HCT116 (cell line): Measurements from ENCODE around the gene S100PBP. TPM values are rescaled to one million over a fixed set of nuclear protein-coding genes. Genes with fewer than 3 reads are reported as not detected.

Source experiments
- ATAC-seq: fragments of 200-7000 bp; cut with Tn5 transposase; 2 replicates; pipeline ENCODE4 v1.9.1; 2020; ENCODE audit warnings: mild to moderate bottlenecking, moderate library complexity
- BruUV-seq: library from RNA; stranded (reverse); fragments of 400-500 nt; replicated peaks from 2 replicates; lab custom pipeline; 2021; lab: Mats Ljungman, UMichigan
- CTCF ChIA-PET: fragments of 300-600 bp; sonication (Branson Sonifier 250); formaldehyde crosslinking; loops from one replicate; lab custom pipeline; 2021; ENCODE audit warnings: antibody characterized with exemption; lab: Charles Lee
- POLR2A ChIA-PET: fragments of 300-600, 350-600 bp; sonication (Branson Sonifier 250); formaldehyde crosslinking; loops from one replicate; lab custom pipeline; 2021; ENCODE audit warnings: antibody characterized with exemption; lab: Charles Lee
- RAD21 ChIA-PET, 2 experiments: fragments of 300-600 bp; sonication (Branson Sonifier 250); formaldehyde crosslinking; loops; one replicate each; lab custom pipeline; 2023; ENCODE audit warnings: low total read pairs in 2 of 2; ENCODE audit not compliant: uncharacterized antibody in 2 of 2, unreplicated experiment in 2 of 2, low non-redundant PET in 1 of 2; lab: Charles Lee
- DNase-seq: peaks from one replicate; pipeline ENCODE4 v3.0.0-alpha.2; 2010; ENCODE audit warnings: low read depth, low spot score
- H2AFZ ChIP-seq: fragments of 200-600 bp; shearing (Covaris generic), sonication (generic); 2 replicates; pipeline ENCODE4 v1.6.1; 2017; ENCODE audit warnings: low read depth, mixed run types, mixed read lengths, antibody characterized with exemption, low read length; ENCODE audit not compliant: poor library complexity, severe bottlenecking
- H3K27ac ChIP-seq: 2 replicates; pipeline ENCODE4 v1.5.1; 2012; ENCODE audit warnings: low read depth, low read length
- H3K27me3 ChIP-seq: fragments of 200-600 bp; sonication (generic); 2 replicates; pipeline ENCODE4 v1.6.1; 2016; ENCODE audit warnings: mixed run types, low read length, mixed read lengths; ENCODE audit not compliant: insufficient read depth
- H3K36me3 ChIP-seq, 2 experiments: fragments of 200-500 bp in 1 of 2; fragments of 200-600 bp in 1 of 2; sonication (Bioruptor generic) in 1 of 2; sonication (generic) in 1 of 2; 2 replicates each; pipeline versions ENCODE4 v1.5.1 to v1.6.1; 2014 to 2016; ENCODE audit warnings: low read length in 2 of 2, inconsistent platforms in 1 of 2, mixed read lengths in 1 of 2, mixed run types in 1 of 2; ENCODE audit not compliant: insufficient read depth in 2 of 2, control insufficient read depth in 1 of 2
- H3K4me1 ChIP-seq, 2 experiments: fragments of 200-600 bp in 1 of 2; sonication (generic) in 1 of 2; 2 replicates each; pipeline versions ENCODE4 v1.5.1 to v1.6.1; 2012 to 2017; ENCODE audit warnings: low read length in 2 of 2, inconsistent platforms in 1 of 2, mild to moderate bottlenecking in 1 of 2, mixed read lengths in 1 of 2, mixed run types in 1 of 2, moderate library complexity in 1 of 2; ENCODE audit not compliant: insufficient read depth in 2 of 2, control insufficient read depth in 1 of 2
- H3K4me2 ChIP-seq: fragments of 200-600 bp; sonication (generic); 2 replicates; pipeline ENCODE4 v1.6.1; 2017; ENCODE audit warnings: mixed run types, low read length, mixed read lengths
- H3K4me3 ChIP-seq, 2 experiments: fragments of 200-600 bp in 1 of 2; sonication (generic) in 1 of 2; replicated peaks in 1 of 2; 2 replicates each; pipeline ENCODE4 v1.5.1; 2011 to 2016; ENCODE audit warnings: low read length in 2 of 2, control low read depth in 1 of 2, low read depth in 1 of 2, mild to moderate bottlenecking in 1 of 2, mixed read lengths in 1 of 2, mixed run types in 1 of 2
- H3K79me2 ChIP-seq: fragments of 200-600 bp; sonication (generic); 2 replicates; pipeline ENCODE4 v1.6.1; 2017; ENCODE audit warnings: mild to moderate bottlenecking, mixed run types, low read length, moderate library complexity, mixed read lengths; ENCODE audit not compliant: insufficient read depth
- H3K9ac ChIP-seq: fragments of 200-600 bp; sonication (generic); 2 replicates; pipeline ENCODE4 v1.6.1; 2016; ENCODE audit warnings: low read length, mixed read lengths
- H3K9me2 ChIP-seq: fragments of 200-600 bp; sonication (generic), shearing (Covaris generic); 2 replicates; pipeline ENCODE4 v1.6.1; 2017; ENCODE audit warnings: mixed run types, mild to moderate bottlenecking, moderate library complexity; ENCODE audit not compliant: insufficient read depth
- H3K9me3 ChIP-seq, 2 experiments: fragments of 200-500 bp in 1 of 2; fragments of 200-600 bp in 1 of 2; sonication (Bioruptor generic) in 1 of 2; sonication (generic) in 1 of 2; 2 replicates each; pipeline ENCODE4 v1.6.1; 2014 to 2017; ENCODE audit warnings: low read length in 2 of 2, mixed read lengths in 2 of 2, inconsistent platforms in 1 of 2, low read depth in 1 of 2, mild to moderate bottlenecking in 1 of 2, mixed run types in 1 of 2, moderate library complexity in 1 of 2; ENCODE audit not compliant: control insufficient read depth in 1 of 2, insufficient read depth in 1 of 2
- H4K20me1 ChIP-seq: fragments of 200-600 bp; sonication (generic), shearing (Covaris generic); 2 replicates; pipeline ENCODE4 v1.6.1; 2017; ENCODE audit warnings: mixed run types, mild to moderate bottlenecking, moderate library complexity; ENCODE audit not compliant: insufficient read depth
- CBX3 ChIP-seq: IDR thresholded peaks from 2 replicates; pipeline ENCODE4 v1.6.1; 2012; ENCODE audit warnings: low read depth
- CEBPB ChIP-seq: IDR thresholded peaks from 2 replicates; pipeline ENCODE4 v1.6.1; 2012; ENCODE audit warnings: low read depth
- EGR1 ChIP-seq: IDR thresholded peaks from 2 replicates; pipeline ENCODE4 v1.6.1; 2012; ENCODE audit warnings: low read depth
- EZH2 ChIP-seq: fragments of 200-600 bp; sonication (generic); IDR thresholded peaks from 2 replicates; pipeline ENCODE4 v1.6.1; 2017; ENCODE audit warnings: antibody characterized with exemption, mixed run types
- EZH2phosphoT487 ChIP-seq: fragments of 200-600 bp; IDR thresholded peaks from 2 replicates; pipeline ENCODE4 v1.6.1; 2018; ENCODE audit warnings: antibody characterized with exemption, borderline replicate concordance
- JUND ChIP-seq: IDR thresholded peaks from 2 replicates; pipeline ENCODE4 v1.6.1; 2012
- POLR2A ChIP-seq: IDR thresholded peaks from 2 replicates; pipeline ENCODE4 v1.7.0; 2011; ENCODE audit warnings: borderline replicate concordance; ENCODE audit not compliant: insufficient read depth, insufficient read length; ENCODE audit errors: extremely low read depth
- POLR2AphosphoS5 ChIP-seq: IDR thresholded peaks from 2 replicates; pipeline ENCODE4 v1.6.1; 2011; ENCODE audit warnings: mild to moderate bottlenecking, low read depth, low read length, moderate library complexity
- RAD21 ChIP-seq: IDR thresholded peaks from 2 replicates; pipeline ENCODE4 v1.6.1; 2012; ENCODE audit warnings: low read depth, mild to moderate bottlenecking
- SIN3A ChIP-seq: IDR thresholded peaks from 2 replicates; pipeline ENCODE4 v1.6.1; 2012; ENCODE audit warnings: low read depth
- SP1 ChIP-seq: IDR thresholded peaks from 2 replicates; pipeline ENCODE4 v1.6.1; 2012; ENCODE audit warnings: low read depth
- SRF ChIP-seq: IDR thresholded peaks from 2 replicates; pipeline ENCODE4 v1.6.1; 2012; ENCODE audit warnings: low read depth
- YY1 ChIP-seq: IDR thresholded peaks from 2 replicates; pipeline ENCODE4 v1.6.1; 2011; ENCODE audit warnings: low read length, low read depth, moderate library complexity, mild to moderate bottlenecking; ENCODE audit not compliant: insufficient replicate concordance; ENCODE audit errors: extremely low read depth
- ZFX ChIP-seq: fragments of 450-650 bp; IDR thresholded peaks from 2 replicates; pipeline ENCODE4 v1.6.1; 2017
- intact Hi-C: fragments of 100-400 bp; cut with micrococcal nuclease; formaldehyde crosslinking; loops from 2 replicates; pipeline ENCODE4 v1.10.0; 2022
- total RNA-seq: library from RNA; stranded (reverse); gene quantifications from one replicate; pipeline ENCODE4 v1.2.1, GENCODE V29; 2021; ENCODE audit not compliant: unreplicated experiment
- TF ChIP-seq, protein P1 (sequence below): IDR thresholded peaks from 2 replicates; pipeline ENCODE4 v1.6.1; 2012; ENCODE audit warnings: low read depth
- TF ChIP-seq, protein P2 (sequence below): IDR thresholded peaks from 2 replicates; pipeline ENCODE4 v1.6.1; 2012
- TF ChIP-seq, protein P3 (sequence below), 3 experiments: fragments of 200-600 bp in 1 of 3; sonication (generic) in 1 of 3; IDR thresholded peaks in 2 of 3; conservative IDR thresholded peaks in 1 of 3; 2 replicates each; pipeline ENCODE4 v1.5.1; 2012 to 2017; ENCODE audit warnings: low read depth in 2 of 3, low read length in 2 of 3, antibody characterized with exemption in 1 of 3, borderline replicate concordance in 1 of 3, control low read depth in 1 of 3, mild to moderate bottlenecking in 1 of 3, mixed read lengths in 1 of 3, mixed run types in 1 of 3, moderate library complexity in 1 of 3; ENCODE audit not compliant: insufficient read depth in 1 of 3

S100PBP gene
- total RNA-seq, 1 experiment from 2014 or later = 38.2 TPM

DNA sequence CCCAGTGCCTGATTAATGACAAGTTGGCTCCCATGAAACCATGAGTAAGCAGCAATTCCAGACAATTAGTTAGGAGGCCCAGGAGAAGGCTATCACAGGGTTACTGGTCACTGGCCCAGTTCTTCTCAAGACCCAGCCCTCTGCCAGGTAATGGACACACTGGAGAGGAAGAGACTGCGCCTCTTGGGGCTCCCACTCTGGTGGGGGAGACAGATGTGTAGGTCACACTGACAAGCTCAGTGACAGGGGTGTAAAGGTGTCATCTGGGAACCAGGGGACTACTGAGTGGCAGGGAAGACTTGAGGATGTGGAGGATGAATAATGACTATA is 73.8 kb downstream of the S100PBP start:
- BruUV-seq = no TSS peak
- H3K4me1 ChIP-seq = peaks cover 0 to 14% of the 10 kb centered on the region in 2 experiments; a peak in 1 of 4 replicates
- no peak for DNase-seq
- H3K4me2 ChIP-seq = no peak overlapping the region
- H3K36me3 ChIP-seq = no peaks in the 10 kb centered on the region
- no peaks in the 10 kb centered on the region for H3K79me2 ChIP-seq
- ATAC-seq = no peak
- intact Hi-C loops = no loop called here
- POLR2A ChIA-PET = no interaction called here
- H3K9me2 ChIP-seq = no peaks in the 10 kb centered on the region
- no peaks in the 10 kb centered on the region for H3K27me3 ChIP-seq
- CTCF ChIA-PET = no interaction called here
- no peaks in the 10 kb centered on the region for H3K9me3 ChIP-seq
- TF ChIP-seq SRF = no peak
- no peak for TF ChIP-seq EZH2phosphoT487
- no peak overlapping the region for H3K9ac ChIP-seq
- RAD21 ChIA-PET = interaction anchor here in 1 of 2 experiments (0.6 kb wide), 1 partner anchor 281 kb away, joined by 3 read pairs; no protein-coding TSS in a partner anchor
- H3K4me3 ChIP-seq = no peak overlapping the region
- no peak overlapping the region for H2AFZ ChIP-seq
- no peaks in the 10 kb centered on the region for H4K20me1 ChIP-seq
- H3K27ac ChIP-seq = no peak overlapping the region

DNA sequence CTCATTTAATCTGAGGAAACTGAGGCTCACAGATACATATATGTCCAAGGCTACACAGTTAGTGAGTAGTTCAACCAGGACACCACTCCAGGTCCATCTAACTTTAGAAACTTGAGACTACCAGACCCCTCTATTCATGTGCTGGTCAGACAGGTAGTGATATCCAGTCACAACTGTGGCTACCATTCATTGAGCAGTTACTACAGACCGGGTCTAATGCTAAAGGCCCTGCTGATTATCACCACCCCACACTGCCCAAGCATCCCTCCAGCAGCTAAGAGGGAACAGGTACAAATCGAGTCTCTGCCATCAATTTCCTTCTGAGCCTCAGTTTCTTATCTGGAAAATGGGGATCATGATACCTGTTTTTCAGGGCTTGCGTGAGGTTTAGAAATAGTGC is 74.2 kb downstream of the S100PBP start:
- no peak for TF ChIP-seq EZH2phosphoT487
- TF ChIP-seq SP1 = no peak
- TF ChIP-seq CBX3 = no peak
- TF ChIP-seq RAD21 = no peak
- no peak for TF ChIP-seq ZFX
- TF ChIP-seq, protein P1, sequence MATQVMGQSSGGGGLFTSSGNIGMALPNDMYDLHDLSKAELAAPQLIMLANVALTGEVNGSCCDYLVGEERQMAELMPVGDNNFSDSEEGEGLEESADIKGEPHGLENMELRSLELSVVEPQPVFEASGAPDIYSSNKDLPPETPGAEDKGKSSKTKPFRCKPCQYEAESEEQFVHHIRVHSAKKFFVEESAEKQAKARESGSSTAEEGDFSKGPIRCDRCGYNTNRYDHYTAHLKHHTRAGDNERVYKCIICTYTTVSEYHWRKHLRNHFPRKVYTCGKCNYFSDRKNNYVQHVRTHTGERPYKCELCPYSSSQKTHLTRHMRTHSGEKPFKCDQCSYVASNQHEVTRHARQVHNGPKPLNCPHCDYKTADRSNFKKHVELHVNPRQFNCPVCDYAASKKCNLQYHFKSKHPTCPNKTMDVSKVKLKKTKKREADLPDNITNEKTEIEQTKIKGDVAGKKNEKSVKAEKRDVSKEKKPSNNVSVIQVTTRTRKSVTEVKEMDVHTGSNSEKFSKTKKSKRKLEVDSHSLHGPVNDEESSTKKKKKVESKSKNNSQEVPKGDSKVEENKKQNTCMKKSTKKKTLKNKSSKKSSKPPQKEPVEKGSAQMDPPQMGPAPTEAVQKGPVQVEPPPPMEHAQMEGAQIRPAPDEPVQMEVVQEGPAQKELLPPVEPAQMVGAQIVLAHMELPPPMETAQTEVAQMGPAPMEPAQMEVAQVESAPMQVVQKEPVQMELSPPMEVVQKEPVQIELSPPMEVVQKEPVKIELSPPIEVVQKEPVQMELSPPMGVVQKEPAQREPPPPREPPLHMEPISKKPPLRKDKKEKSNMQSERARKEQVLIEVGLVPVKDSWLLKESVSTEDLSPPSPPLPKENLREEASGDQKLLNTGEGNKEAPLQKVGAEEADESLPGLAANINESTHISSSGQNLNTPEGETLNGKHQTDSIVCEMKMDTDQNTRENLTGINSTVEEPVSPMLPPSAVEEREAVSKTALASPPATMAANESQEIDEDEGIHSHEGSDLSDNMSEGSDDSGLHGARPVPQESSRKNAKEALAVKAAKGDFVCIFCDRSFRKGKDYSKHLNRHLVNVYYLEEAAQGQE = no peak
- TF ChIP-seq, protein P2, sequence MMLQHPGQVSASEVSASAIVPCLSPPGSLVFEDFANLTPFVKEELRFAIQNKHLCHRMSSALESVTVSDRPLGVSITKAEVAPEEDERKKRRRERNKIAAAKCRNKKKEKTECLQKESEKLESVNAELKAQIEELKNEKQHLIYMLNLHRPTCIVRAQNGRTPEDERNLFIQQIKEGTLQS = no peak
- TF ChIP-seq POLR2AphosphoS5 = no peak
- TF ChIP-seq, protein P3, sequence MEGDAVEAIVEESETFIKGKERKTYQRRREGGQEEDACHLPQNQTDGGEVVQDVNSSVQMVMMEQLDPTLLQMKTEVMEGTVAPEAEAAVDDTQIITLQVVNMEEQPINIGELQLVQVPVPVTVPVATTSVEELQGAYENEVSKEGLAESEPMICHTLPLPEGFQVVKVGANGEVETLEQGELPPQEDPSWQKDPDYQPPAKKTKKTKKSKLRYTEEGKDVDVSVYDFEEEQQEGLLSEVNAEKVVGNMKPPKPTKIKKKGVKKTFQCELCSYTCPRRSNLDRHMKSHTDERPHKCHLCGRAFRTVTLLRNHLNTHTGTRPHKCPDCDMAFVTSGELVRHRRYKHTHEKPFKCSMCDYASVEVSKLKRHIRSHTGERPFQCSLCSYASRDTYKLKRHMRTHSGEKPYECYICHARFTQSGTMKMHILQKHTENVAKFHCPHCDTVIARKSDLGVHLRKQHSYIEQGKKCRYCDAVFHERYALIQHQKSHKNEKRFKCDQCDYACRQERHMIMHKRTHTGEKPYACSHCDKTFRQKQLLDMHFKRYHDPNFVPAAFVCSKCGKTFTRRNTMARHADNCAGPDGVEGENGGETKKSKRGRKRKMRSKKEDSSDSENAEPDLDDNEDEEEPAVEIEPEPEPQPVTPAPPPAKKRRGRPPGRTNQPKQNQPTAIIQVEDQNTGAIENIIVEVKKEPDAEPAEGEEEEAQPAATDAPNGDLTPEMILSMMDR (IDR thresholded peaks at IDR 0.05 in 2 of 3, conservative IDR thresholded peaks at IDR 0.05 in 1 of 3; ENCODE audit: borderline replicate concordance in 1 of 3, insufficient read depth in 1 of 3, low read depth in 2 of 3, low read length in 2 of 3) = no peak
- no peak for TF ChIP-seq YY1
- no peak for TF ChIP-seq SIN3A
- no peak for TF ChIP-seq JUND
- no peak for TF ChIP-seq CEBPB
- TF ChIP-seq SRF = no peak
- no peak for TF ChIP-seq EZH2
- TF ChIP-seq EGR1 = no peak
- no peak for TF ChIP-seq POLR2A
- ATAC-seq (no peak), DNase-seq (no peak)
- RAD21 ChIA-PET = no interaction called here
- CTCF ChIA-PET = interaction anchor here (1.2 kb wide), 1 partner anchor 73 kb away, joined by 4 read pairs; the partner anchor contains the start of gene RNF19B
- peaks cover 0 to 14% of the 10 kb centered on the region in 2 experiments; a peak in 1 of 4 replicates for H3K4me1 ChIP-seq
- H3K4me2 ChIP-seq = no peak overlapping the region
- H3K9me2 ChIP-seq = no peaks in the 10 kb centered on the region
- H2AFZ ChIP-seq = no peak overlapping the region
- H3K79me2 ChIP-seq = no peaks in the 10 kb centered on the region
- intact Hi-C loops = no loop called here
- no peak overlapping the region for H3K27ac ChIP-seq
- no peaks in the 10 kb centered on the region for H4K20me1 ChIP-seq
- POLR2A ChIA-PET = no interaction called here
- BruUV-seq = no TSS peak
- H3K36me3 ChIP-seq = no peaks in the 10 kb centered on the region
- H3K4me3 ChIP-seq = no peak overlapping the region
- no peak overlapping the region for H3K9ac ChIP-seq
- no peaks in the 10 kb centered on the region for H3K9me3 ChIP-seq
- no peaks in the 10 kb centered on the region for H3K27me3 ChIP-seq
